HepG2 (cell line): Measurements from ENCODE around the gene MAMDC2. TPM values are rescaled to one million over a fixed set of nuclear protein-coding genes. Genes with fewer than 3 reads are reported as not detected.

Experiments
- ATAC-seq: fragments of 200-7000 bp; cut with Tn5 transposase; 3 replicates; pipeline ENCODE4 v1.9.1; 2020; ENCODE audit warnings: mild to moderate bottlenecking, moderate library complexity
- BruUV-seq: library from RNA; stranded (reverse); fragments of 400-500 nt; replicated peaks from 2 replicates; lab custom pipeline; 2021; lab: Mats Ljungman, UMichigan
- CTCF ChIA-PET: fragments of 300-600 bp; formaldehyde crosslinking; extraction: SDS; loops from one replicate; lab custom pipeline; 2021; ENCODE audit warnings: low total read pairs, inconsistent platforms, low intra/inter-chr PET ratio; lab: Yijun Ruan, JAX
- POLR2A ChIA-PET: fragments of 350-600 bp; sonication (Branson Sonifier 250); formaldehyde crosslinking; loops from one replicate; lab custom pipeline; 2020; ENCODE audit warnings: antibody characterized with exemption, inconsistent platforms; lab: Yijun Ruan, JAX
- DNase-seq: peaks from one replicate; pipeline ENCODE4 v3.0.0-alpha.2; 2015; ENCODE audit warnings: low spot score
- FAIRE-seq: peaks from 3 replicates; lab custom pipeline; 2011; peaks lifted over from hg19 to GRCh38; lab: Jason Lieb, UNC
- H2AFZ ChIP-seq: one replicate; pipeline ENCODE4 v1.6.1; 2011; ENCODE audit warnings: low read length, inconsistent platforms
- H3K27ac ChIP-seq: fragments of 300-600 bp; 3 replicates; pipeline ENCODE4 v1.8.0; 2011; ENCODE audit warnings: mixed run types, mild to moderate bottlenecking, mixed read lengths, low read length, inconsistent platforms; ENCODE audit not compliant: insufficient read depth; ENCODE audit errors: extremely low read length
- H3K27me3 ChIP-seq, 2 experiments: fragments of 200-600 bp in 1 of 2; 2 replicates in 1 of 2; 3 replicates in 1 of 2; pipeline versions ENCODE4 v1.6.0 to v1.8.0; 2011; ENCODE audit warnings: low read length in 2 of 2, mild to moderate bottlenecking in 2 of 2, moderate library complexity in 2 of 2, inconsistent platforms in 1 of 2; ENCODE audit not compliant: insufficient read depth in 2 of 2, control insufficient read depth in 1 of 2
- H3K36me3 ChIP-seq, 2 experiments: fragments of 200-600 bp in 1 of 2; replicated peaks in 1 of 2; 2 replicates in 1 of 2; 3 replicates in 1 of 2; pipeline versions ENCODE4 v1.5.1 to v1.8.0; 2011; ENCODE audit warnings: low read length in 2 of 2, inconsistent platforms in 1 of 2; ENCODE audit not compliant: insufficient read depth in 2 of 2, control insufficient read depth in 1 of 2
- H3K4me1 ChIP-seq: 2 replicates; pipeline ENCODE4 v1.5.1; 2012; ENCODE audit warnings: low read length, inconsistent platforms; ENCODE audit not compliant: insufficient read depth
- H3K4me2 ChIP-seq: 2 replicates; pipeline ENCODE4 v1.6.0; 2011; ENCODE audit warnings: low read depth, low read length, inconsistent platforms
- H3K4me3 ChIP-seq, 3 experiments: fragments of 200-600 bp in 1 of 3; sonication (generic), shearing (Covaris generic) in 1 of 3; replicated peaks in 1 of 3; 2 replicates each; pipeline ENCODE4 v1.5.1; 2011 to 2016; ENCODE audit warnings: low read length in 3 of 3, inconsistent platforms in 2 of 3, low read depth in 2 of 3, mild to moderate bottlenecking in 2 of 3, control low read depth in 1 of 3, mixed read lengths in 1 of 3; ENCODE audit not compliant: insufficient read depth in 1 of 3
- H3K79me2 ChIP-seq: one replicate; pipeline ENCODE4 v1.6.1; 2011; ENCODE audit warnings: low read length, inconsistent platforms; ENCODE audit not compliant: insufficient read depth
- H3K9ac ChIP-seq: 2 replicates; pipeline ENCODE4 v1.6.0; 2011; ENCODE audit warnings: mild to moderate bottlenecking, low read depth, low read length, inconsistent platforms; ENCODE audit not compliant: insufficient read depth
- H3K9me3 ChIP-seq: 2 replicates; pipeline ENCODE4 v1.5.1; 2012; ENCODE audit warnings: mild to moderate bottlenecking, low read length
- H4K20me1 ChIP-seq: 2 replicates; pipeline ENCODE4 v1.6.0; 2011; ENCODE audit warnings: inconsistent platforms, mild to moderate bottlenecking, low read length, moderate library complexity; ENCODE audit not compliant: insufficient read depth
- HHEX ChIP-seq: IDR thresholded peaks from 2 replicates; pipeline ENCODE4 v1.6.1; 2016; ENCODE audit warnings: control low read depth
- MIER2 ChIP-seq: IDR thresholded peaks from 2 replicates; pipeline ENCODE4 v1.6.1; 2016; ENCODE audit warnings: missing biosample characterization, missing genetic modification reagents
- NFIC ChIP-seq: IDR thresholded peaks from 2 replicates; pipeline ENCODE4 v1.6.1; 2012; ENCODE audit warnings: mild to moderate bottlenecking, low read length, inconsistent platforms
- POGZ ChIP-seq: sonication (generic); formaldehyde crosslinking; IDR thresholded peaks from 2 replicates; pipeline ENCODE4 v1.4.0; 2020; ENCODE audit warnings: mild to moderate bottlenecking, missing genetic modification reagents
- ZNF333 ChIP-seq: sonication (generic); formaldehyde crosslinking; IDR thresholded peaks from 2 replicates; pipeline ENCODE4 v1.4.0; 2020; ENCODE audit warnings: mild to moderate bottlenecking, missing genetic modification reagents, borderline replicate concordance
- ZNF446 ChIP-seq: sonication (generic); formaldehyde crosslinking; IDR thresholded peaks from 2 replicates; pipeline ENCODE4 v1.5.0; 2020; ENCODE audit warnings: mild to moderate bottlenecking, missing genetic modification reagents
- WGBS: methylation state at CpG from one replicate; pipeline ENCODE4 v1.1.6; 2017; ENCODE audit warnings: low lambda C conversion rate; 5-methylcytosine and 5-hydroxymethylcytosine counted together
- in situ Hi-C: cut with HindIII; loops from 2 replicates; pipeline ENCODE4 v1.10.0; 2017; ENCODE audit warnings: low pct_unique_long_range_greater_than_20kb; ENCODE audit not compliant: extremely low pct_ligation_motif_present
- intact Hi-C: fragments of 100-400 bp; cut with micrococcal nuclease; formaldehyde crosslinking; loops from one replicate; pipeline ENCODE4 v1.10.0; 2022; ENCODE audit not compliant: unreplicated experiment
- polyA plus RNA-seq, 8 experiments: library from polyadenylated mRNA; depleted of rRNA in 3 of 8; stranded (reverse) in 7 of 8; unstranded in 1 of 8; fragments of >200 nt; fragmentation: Illumina TruSeq in 4 of 8; extraction: Trizol in 4 of 8; gene quantifications; 2 replicates each; pipeline versions ENCODE4 v1.2.1 to v1.2.3, GENCODE V29; 2011 to 2016; ENCODE audit warnings: low read depth in 4 of 8, missing spikeins in 1 of 8, mixed read lengths in 1 of 8; ENCODE audit not compliant: insufficient read depth in 1 of 8
- total RNA-seq, 5 experiments: library from RNA; depleted of rRNA; stranded (reverse); fragments of >200 nt; fragmentation: Illumina TruSeq; extraction: Trizol; gene quantifications; 2 replicates each; pipeline ENCODE4 v1.2.3, GENCODE V29; 2016; ENCODE audit warnings: low read depth in 1 of 5
- TF ChIP-seq, protein P1 (sequence below): sonication (generic); formaldehyde crosslinking; conservative IDR thresholded peaks from 2 replicates; pipeline ENCODE4 v1.5.0; 2020; ENCODE audit warnings: missing genetic modification reagents

MAMDC2 gene
- total and polyA plus RNA-seq, 2 of the 13 experiments (the other 11 are each of a cell fraction or from before 2014, with no cell fraction given) = not detected

DNA sequence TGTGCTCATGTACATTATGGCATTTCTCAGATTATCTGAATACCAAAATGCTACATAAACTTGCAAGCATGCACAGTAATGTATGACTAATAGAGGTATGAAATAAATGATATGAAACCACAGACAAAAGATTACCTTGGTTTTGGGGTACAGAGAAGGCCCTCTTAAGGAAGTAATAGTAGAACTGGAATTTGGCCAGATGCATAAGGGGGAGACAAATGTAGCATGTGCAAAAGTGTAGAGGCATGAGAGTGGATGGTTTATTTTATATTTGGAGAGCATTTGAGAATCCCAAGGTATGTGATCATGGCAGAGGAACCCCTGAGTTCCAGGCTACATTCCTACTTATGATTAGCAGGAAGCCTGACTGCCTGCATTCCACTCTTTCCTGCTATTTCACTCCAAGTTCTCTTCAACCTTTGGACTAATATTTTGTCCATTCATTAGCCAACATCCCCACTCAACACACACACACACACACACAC, 74.2 kb downstream of the MAMDC2 start (continued):
- TF ChIP-seq, protein P1, sequence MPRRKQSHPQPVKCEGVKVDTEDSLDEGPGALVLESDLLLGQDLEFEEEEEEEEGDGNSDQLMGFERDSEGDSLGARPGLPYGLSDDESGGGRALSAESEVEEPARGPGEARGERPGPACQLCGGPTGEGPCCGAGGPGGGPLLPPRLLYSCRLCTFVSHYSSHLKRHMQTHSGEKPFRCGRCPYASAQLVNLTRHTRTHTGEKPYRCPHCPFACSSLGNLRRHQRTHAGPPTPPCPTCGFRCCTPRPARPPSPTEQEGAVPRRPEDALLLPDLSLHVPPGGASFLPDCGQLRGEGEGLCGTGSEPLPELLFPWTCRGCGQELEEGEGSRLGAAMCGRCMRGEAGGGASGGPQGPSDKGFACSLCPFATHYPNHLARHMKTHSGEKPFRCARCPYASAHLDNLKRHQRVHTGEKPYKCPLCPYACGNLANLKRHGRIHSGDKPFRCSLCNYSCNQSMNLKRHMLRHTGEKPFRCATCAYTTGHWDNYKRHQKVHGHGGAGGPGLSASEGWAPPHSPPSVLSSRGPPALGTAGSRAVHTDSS (CRISPR knock-in tag) = no peak

DNA sequence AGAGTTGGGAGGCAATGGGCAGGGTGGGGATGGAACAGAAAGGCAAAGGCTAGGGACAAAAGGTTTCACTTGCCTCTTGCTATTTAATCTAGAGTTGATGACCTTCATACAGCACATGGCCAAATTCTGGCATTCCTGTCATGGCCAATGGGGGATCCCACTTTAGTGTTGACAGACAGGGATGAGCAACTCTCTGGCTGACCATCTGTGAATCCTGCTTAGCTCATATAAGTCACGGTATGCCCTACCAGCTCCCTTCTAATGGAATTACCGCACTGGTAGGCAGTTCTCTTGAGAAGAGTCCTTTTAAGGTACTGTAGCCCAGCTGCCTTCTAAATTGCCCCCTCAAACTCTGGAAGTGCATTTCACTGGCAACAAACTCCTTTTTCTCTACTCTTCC, 76.1 kb downstream of the MAMDC2 start:
- no peak overlapping the region for H3K4me2 ChIP-seq
- no peak for FAIRE-seq
- H3K4me3 ChIP-seq = no peak overlapping the region
- H3K27me3 ChIP-seq = peaks cover 0 to 5% of the 10 kb centered on the region in 2 experiments; a peak in 1 of 5 replicates
- no peak overlapping the region for H3K9ac ChIP-seq
- DNase-seq = no peak
- H4K20me1 ChIP-seq = no peaks in the 10 kb centered on the region
- POLR2A ChIA-PET = no interaction called here
- H3K9me3 ChIP-seq = no peaks in the 10 kb centered on the region
- WGBS = 63% methylated on average over 1 of the region's 2 CpGs
- H3K36me3 ChIP-seq = no peaks in the 10 kb centered on the region
- H2AFZ ChIP-seq = no peak overlapping the region
- peak; percentile 29 for ATAC-seq
- in situ Hi-C loops = no loop called here
- intact Hi-C loops = loop anchor here (5.0 kb wide), 1 partner anchor 138 kb away; the partner anchor contains the start of gene SMC5
- peaks cover 51% of the 10 kb centered on the region for H3K4me1 ChIP-seq
- BruUV-seq = no TSS peak
- TF ChIP-seq MIER2 (no peak), ZNF333 (no peak), NFIC (no peak), ZNF446 (CRISPR knock-in tag) (no peak), HHEX (CRISPR knock-in tag) (no peak), POGZ (CRISPR knock-in tag) (no peak)
- TF ChIP-seq, all 625 proteins: peak for 0
- Histone ChIP-seq H3K79me2 (no peaks in the 10 kb centered on the region), H3K27ac (no peak overlapping the region)
- CTCF ChIA-PET = no interaction called here
